Aorta (tissue), 5 donors: ENCODE results near the gene PAPOLB. TPM values are rescaled to one million over a fixed set of nuclear protein-coding genes. Genes with fewer than 3 reads are reported as not detected.

ENCODE experiments used
- ATAC-seq: fragments of 200-7000 bp; cut with Tn5 transposase; one replicate; pipeline ENCODE4 v1.9.1; 2022; ENCODE audit warnings: moderate library complexity; ENCODE audit not compliant: low FRiP score
- DNase-seq, 2 donors: peaks; one replicate each; pipeline ENCODE4 v3.0.0-alpha.2; 2020
- H3K27ac ChIP-seq, 2 donors: one replicate each; pipeline ENCODE4 v1.5.1; 2013; ENCODE audit warnings: low read length in 2 of 2, mild to moderate bottlenecking in 2 of 2, moderate library complexity in 2 of 2, control low read depth in 1 of 2, inconsistent platforms in 1 of 2, low read depth in 1 of 2
- H3K27me3 ChIP-seq, 2 donors: one replicate each; pipeline ENCODE4 v1.6.1; 2013; ENCODE audit warnings: control low read depth in 1 of 2, low read length in 1 of 2, mild to moderate bottlenecking in 1 of 2, moderate library complexity in 1 of 2; ENCODE audit not compliant: insufficient read depth in 2 of 2, control insufficient read depth in 1 of 2
- H3K36me3 ChIP-seq, 2 donors: one replicate each; pipeline ENCODE4 v1.6.1; 2013; ENCODE audit warnings: control low read depth in 1 of 2, low read length in 1 of 2, mild to moderate bottlenecking in 1 of 2; ENCODE audit not compliant: insufficient read depth in 2 of 2, control insufficient read depth in 1 of 2
- H3K4me1 ChIP-seq, 2 donors: one replicate each; pipeline ENCODE4 v1.6.1; 2013; ENCODE audit warnings: low read length in 2 of 2, control low read depth in 1 of 2, mild to moderate bottlenecking in 1 of 2, moderate library complexity in 1 of 2; ENCODE audit not compliant: insufficient read depth in 2 of 2, control insufficient read depth in 1 of 2
- H3K4me3 ChIP-seq, 2 donors: one replicate each; pipeline ENCODE4 v1.5.1; 2013; ENCODE audit warnings: low read length in 2 of 2, control low read depth in 1 of 2, mild to moderate bottlenecking in 1 of 2
- H3K9me3 ChIP-seq: one replicate; pipeline ENCODE4 v1.6.1; 2013; ENCODE audit warnings: mild to moderate bottlenecking, low read length; ENCODE audit not compliant: control insufficient read depth
- WGBS, 2 donors: extraction: QIAGEN DNeasy Blood & Tissue Kit; methylation state at CpG; one replicate each; pipeline ENCODE4 v1.1.7; 2013; 5-methylcytosine and 5-hydroxymethylcytosine counted together
- intact Hi-C, 2 donors: fragments of 100-400 bp; cut with DNase I; formaldehyde crosslinking; loops; one replicate each; pipeline versions ENCODE4 v1.14.2 to v1.15.0; 2022
- polyA plus RNA-seq, 2 donors: library from polyadenylated mRNA; stranded (reverse); fragments of 200-250 nt; gene quantifications; one replicate each; pipeline ENCODE4 v1.2.3, GENCODE V29; 2013
- total RNA-seq, 2 donors: library from RNA; stranded (reverse); fragmentation: NEBNext Ultra II Directional; extraction: Animal tissue kit (Norgen Biotek cat#: 25700); gene quantifications; one replicate each; pipeline ENCODE4 v1.2.1, GENCODE V29; 2021
- donor health status: healthy with polysubstance abuse.
- donor health status: Bipolar disorder and iron deficiency.
- donor health status: DM: no; HTN: no; CAD: no.
- donor health status: DM: no; HTN: no; CAD: no.
- donor health status: DM: yes; HTN: yes; CAD: no.

The PAPOLB gene
- total and polyA plus RNA-seq, 4 donors: 0.25 to 0.54 (median 0.26) TPM; not detected in 1

- 82 to 90% methylated on average over 19 of the region's 19 CpGs for WGBS, 2 donors
- no peak overlapping the region for H3K4me3 ChIP-seq
- intact Hi-C loops: no loop called here
- H3K27ac ChIP-seq: no peak overlapping the region
- H3K36me3 ChIP-seq: no peaks in the 10 kb centered on the region
- no peaks in the 10 kb centered on the region for H3K27me3 ChIP-seq
- H3K4me1 ChIP-seq: no peaks in the 10 kb centered on the region
- DNase-seq (peak in 1 of 2 donors; percentile 57), ATAC-seq (no peak)
- peaks cover 2% of the 10 kb centered on the region for H3K9me3 ChIP-seq
These were observed 10.3 kb upstream of the PAPOLB start for GRCh38 chr7:4871930-4872675.

GRCh38 chr7:4871056-4871680 is 9.3 kb upstream of the PAPOLB start:
- Histone ChIP-seq H3K27ac (no peak overlapping the region), H3K9me3 (peaks cover 8% of the 10 kb centered on the region), H3K27me3 (no peaks in the 10 kb centered on the region), H3K4me1 (no peaks in the 10 kb centered on the region), H3K4me3 (no peak overlapping the region), H3K36me3 (no peaks in the 10 kb centered on the region)
- intact Hi-C loops: no loop called here
- peak in 1 of 2 donors; percentile 67 for DNase-seq
- no peak for ATAC-seq
- 36 to 41% methylated on average over 23 of the region's 23 CpGs for WGBS, 2 donors

GRCh38 chr7:4868493-4868892 is 6.7 kb upstream of the PAPOLB start:
- WGBS, 2 donors: 94 to 96% methylated on average over 5 of the region's 5 CpGs
- intact Hi-C loops: no loop called here
- ATAC-seq: no peak
- no peaks in the 10 kb centered on the region for H3K4me1 ChIP-seq
- no peak overlapping the region for H3K4me3 ChIP-seq
- no peak for DNase-seq
- no peaks in the 10 kb centered on the region for H3K27me3 ChIP-seq
- H3K27ac ChIP-seq: no peak overlapping the region
- H3K36me3 ChIP-seq: no peaks in the 10 kb centered on the region
- H3K9me3 ChIP-seq: peaks cover 16% of the 10 kb centered on the region

GRCh38 chr7:4866528-4867496 is 5.0 kb upstream of the PAPOLB start:
- H3K27ac ChIP-seq: no peak overlapping the region
- peaks cover 17% of the 10 kb centered on the region for H3K9me3 ChIP-seq
- H3K36me3 ChIP-seq: no peaks in the 10 kb centered on the region
- H3K4me1 ChIP-seq: no peaks in the 10 kb centered on the region
- H3K4me3 ChIP-seq: no peak overlapping the region
- WGBS, 2 donors: 86 to 90% methylated on average over 9 of the region's 9 CpGs
- ATAC-seq: no peak
- intact Hi-C loops: no loop called here
- peak in 1 of 2 donors; percentile 20 for DNase-seq
- H3K27me3 ChIP-seq: no peaks in the 10 kb centered on the region

GRCh38 chr7:4862156-4862555 is 326 bp upstream of the PAPOLB start:
- H3K4me1 ChIP-seq: no peaks in the 10 kb centered on the region
- no peak overlapping the region for H3K27ac ChIP-seq
- no peaks in the 10 kb centered on the region for H3K36me3 ChIP-seq
- peaks cover 16% of the 10 kb centered on the region for H3K9me3 ChIP-seq
- no peak for ATAC-seq
- WGBS, 2 donors: 81 to 87% methylated on average over 14 of the region's 14 CpGs
- intact Hi-C loops: no loop called here
- no peak overlapping the region for H3K4me3 ChIP-seq
- H3K27me3 ChIP-seq: no peaks in the 10 kb centered on the region
- no peak for DNase-seq

GRCh38 chr7:4861227-4861626 is 603 bp downstream of the PAPOLB start:
- Histone ChIP-seq H3K9me3 (peaks cover 10% of the 10 kb centered on the region), H3K4me3 (no peak overlapping the region), H3K4me1 (no peaks in the 10 kb centered on the region), H3K36me3 (no peaks in the 10 kb centered on the region), H3K27ac (no peak overlapping the region), H3K27me3 (no peaks in the 10 kb centered on the region)
- intact Hi-C loops: no loop called here
- DNase-seq: no peak
- ATAC-seq: no peak
- 83 to 91% methylated on average over 11 of the region's 11 CpGs for WGBS, 2 donors

GRCh38 chr7:4857189-4857588 is 4.6 kb downstream of the PAPOLB start:
- Histone ChIP-seq H3K4me1 (no peaks in the 10 kb centered on the region), H3K27ac (no peak overlapping the region), H3K9me3 (peaks cover 2% of the 10 kb centered on the region), H3K27me3 (no peaks in the 10 kb centered on the region), H3K36me3 (no peaks in the 10 kb centered on the region), H3K4me3 (no peak overlapping the region)
- DNase-seq (no peak), ATAC-seq (no peak)
- intact Hi-C loops: no loop called here
- 30 to 55% methylated on average over 3 of the region's 3 CpGs for WGBS, 2 donors

- no peaks in the 10 kb centered on the region for H3K27me3 ChIP-seq
- peaks cover under 1% of the 10 kb centered on the region for H3K9me3 ChIP-seq
- no peaks in the 10 kb centered on the region for H3K4me1 ChIP-seq
- H3K4me3 ChIP-seq: no peak overlapping the region
- no peak overlapping the region for H3K27ac ChIP-seq
- intact Hi-C loops: no loop called here
- ATAC-seq (no peak), DNase-seq (no peak)
- WGBS, 2 donors: 90 to 91% methylated on average over 10 of the region's 10 CpGs
- H3K36me3 ChIP-seq: no peaks in the 10 kb centered on the region
These were observed 5.3 kb downstream of the PAPOLB start for GRCh38 chr7:4856336-4857057.
